Measurements from ENCODE around the gene EZR.

Gene EZR

GRCh38 chr6:158783167-158783450 lies 36.1 kb downstream of the EZR start:
- Histone ChIP-seq H3K9me3 (ENCODE audit: control insufficient read depth, low read length) (no peaks in the 10 kb centered on the region), H3K4me3 (ENCODE audit: low read depth, low read length) (peak overlapping the region; percentile 23), H3K4me2 (ENCODE audit: low read length) (peak overlapping the region; percentile 4), H3K79me2 (peaks cover 19% of the 10 kb centered on the region), H3K4me1 (peaks cover 69% of the 10 kb centered on the region), H3K36me3 (ENCODE audit: control insufficient read depth, insufficient read depth, low read length) (peaks cover 4% of the 10 kb centered on the region), H3K27ac (peak overlapping the region; percentile 85), H3K27me3 (ENCODE audit: control insufficient read depth, insufficient read depth, low read length) (no peaks in the 10 kb centered on the region), H2AFZ (no peak overlapping the region), H3K9ac (peak overlapping the region; percentile 3)
- TF ChIP-seq CTCF (IDR thresholded peaks at IDR 0.05), result no peak

GRCh38 chr6:158782432-158783166 lies 36.6 kb downstream of the EZR start:
- Histone ChIP-seq H2AFZ (no peak overlapping the region), H3K9ac (peak overlapping the region; percentile 3), H3K4me3 (ENCODE audit: low read depth, low read length) (peak overlapping the region; percentile 23), H3K27me3 (ENCODE audit: control insufficient read depth, insufficient read depth, low read length) (no peaks in the 10 kb centered on the region), H3K9me3 (ENCODE audit: control insufficient read depth, low read length) (no peaks in the 10 kb centered on the region), H3K27ac (peak overlapping the region; percentile 85), H3K4me1 (peaks cover 68% of the 10 kb centered on the region), H3K4me2 (ENCODE audit: low read length) (peak overlapping the region; percentile 44), H3K36me3 (ENCODE audit: control insufficient read depth, insufficient read depth, low read length) (peaks cover 4% of the 10 kb centered on the region), H3K79me2 (peaks cover 22% of the 10 kb centered on the region)
- no peak for TF ChIP-seq CTCF (IDR thresholded peaks at IDR 0.05)

- Histone ChIP-seq H3K79me2 (peaks cover 27% of the 10 kb centered on the region), H3K4me3 (ENCODE audit: low read depth, low read length) (peak overlapping the region; percentile 2), H3K4me2 (ENCODE audit: low read length) (peak overlapping the region; percentile 44), H3K9me3 (ENCODE audit: control insufficient read depth, low read length) (no peaks in the 10 kb centered on the region), H2AFZ (no peak overlapping the region), H3K27ac (peak overlapping the region; percentile 85), H3K27me3 (ENCODE audit: control insufficient read depth, insufficient read depth, low read length) (no peaks in the 10 kb centered on the region), H3K4me1 (peaks cover 67% of the 10 kb centered on the region), H3K9ac (peak overlapping the region; percentile 47), H3K36me3 (ENCODE audit: control insufficient read depth, insufficient read depth, low read length) (peaks cover 4% of the 10 kb centered on the region)
- no peak for TF ChIP-seq CTCF (IDR thresholded peaks at IDR 0.05)
Observed at GRCh38 chr6:158781692-158782373, 37.3 kb downstream of the EZR start.

GRCh38 chr6:158780988-158781691 lies 38.0 kb downstream of the EZR start:
- no peaks in the 10 kb centered on the region for H3K9me3 ChIP-seq (ENCODE audit: control insufficient read depth, low read length)
- TF ChIP-seq CTCF (IDR thresholded peaks at IDR 0.05), result no peak
- no peaks in the 10 kb centered on the region for H3K27me3 ChIP-seq (ENCODE audit: control insufficient read depth, insufficient read depth, low read length)
- no peak overlapping the region for H2AFZ ChIP-seq
- peak overlapping the region; percentile 24 for H3K4me3 ChIP-seq (ENCODE audit: low read depth, low read length)
- H3K36me3 ChIP-seq (ENCODE audit: control insufficient read depth, insufficient read depth, low read length), result peaks cover 4% of the 10 kb centered on the region
- peaks cover 65% of the 10 kb centered on the region for H3K4me1 ChIP-seq
- H3K9ac ChIP-seq, result no peak overlapping the region
- H3K79me2 ChIP-seq, result peaks cover 34% of the 10 kb centered on the region
- H3K27ac ChIP-seq, result peak overlapping the region; percentile 85
- peak overlapping the region; percentile 58 for H3K4me2 ChIP-seq (ENCODE audit: low read length)
